Stimulated activated naive CD8-positive, alpha-beta T cell treated with anti-CD3 and anti-CD28 coated beads, Interleukin-15, Interleukin-2, amounts not matched to agents 100 ng/mL and 50 ng/mL, for 24 hours (primary cell): ENCODE data around the gene ROMO1.
"Not testable (repeated sequence)": the region's sequence is repeated elsewhere in the genome, so short reads cannot be mapped to it uniquely, and the experiment has no call there.

Experiments used
- H3K27ac Mint-ChIP-seq: one replicate; pipeline ENCODE4 v1.8.0; 2021; ENCODE audit warnings: mild to moderate bottlenecking, mixed read lengths
- H3K27me3 Mint-ChIP-seq: one replicate; pipeline ENCODE4 v1.8.0; 2021; ENCODE audit warnings: mixed read lengths
- H3K36me3 Mint-ChIP-seq: one replicate; pipeline ENCODE4 v1.8.0; 2021; ENCODE audit warnings: low read depth, mixed read lengths
- H3K4me1 Mint-ChIP-seq: one replicate; pipeline ENCODE4 v1.8.0; 2021; ENCODE audit warnings: low read depth, mixed read lengths
- H3K4me3 Mint-ChIP-seq: one replicate; pipeline ENCODE4 v1.8.0; 2021; ENCODE audit warnings: mild to moderate bottlenecking, mixed read lengths
- H3K9me3 Mint-ChIP-seq: one replicate; pipeline ENCODE4 v1.8.0; 2021; ENCODE audit warnings: mixed read lengths

ROMO1 gene

GRCh38 chr20:35739294-35740163 is 40.3 kb downstream of the ROMO1 start:
- Mint-ChIP-seq H3K4me1 (peaks cover 80% of the 10 kb centered on the region), H3K27me3 (no peaks in the 10 kb centered on the region), H3K9me3 (no peaks in the 10 kb centered on the region), H3K36me3 (peaks cover 64% of the 10 kb centered on the region), H3K27ac (peak overlapping the region; percentile 99), H3K4me3 (peak overlapping the region; percentile 98)

DNA sequence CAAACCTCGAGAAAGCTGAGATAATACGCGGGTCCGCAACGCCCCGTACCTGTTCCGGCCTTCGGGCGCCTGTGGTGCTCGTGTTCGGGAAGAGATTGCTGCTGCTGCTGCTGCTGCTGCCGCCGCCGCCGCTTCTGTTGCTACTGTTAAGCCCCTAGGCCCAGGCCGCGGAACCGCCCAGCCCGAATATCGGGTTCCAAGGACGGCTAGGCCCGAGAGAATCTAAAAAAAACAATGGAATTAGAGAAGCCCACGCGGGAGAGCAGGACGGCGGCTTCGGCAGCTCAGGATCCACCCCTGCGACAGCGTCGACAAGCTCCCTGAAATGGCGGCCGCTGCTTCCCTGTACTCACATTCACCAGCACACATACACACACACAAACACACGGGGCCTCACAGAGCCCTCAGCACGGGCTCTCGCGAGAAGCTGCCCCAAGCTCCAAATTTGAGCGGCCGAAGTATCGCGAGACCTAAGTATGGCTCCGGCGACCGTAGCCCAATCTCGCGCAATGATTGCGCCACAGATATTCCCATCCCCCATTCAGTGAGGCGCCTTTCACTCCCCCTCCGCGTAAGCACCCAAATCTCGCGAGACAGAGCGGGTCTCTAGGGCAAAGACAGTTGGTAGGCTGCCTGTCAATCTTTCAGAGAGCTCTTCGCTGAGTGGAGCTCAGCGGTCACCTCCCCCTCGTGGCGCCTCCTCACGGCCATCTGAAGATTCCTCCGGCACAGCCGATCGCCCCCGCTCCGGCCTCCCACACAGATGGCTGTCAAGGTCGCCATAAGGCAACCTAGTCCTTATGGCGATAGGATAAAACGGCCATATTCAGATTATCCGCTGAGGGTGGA is 42.9 kb downstream of the ROMO1 start, which contains the start of gene RBM39:
Gene RBM39 (minus strand): TSS at position 369 of the 849 bp plus-strand sequence. CDS start 1,386 bp downstream, outside the sequence.
- no peaks in the 10 kb centered on the region for H3K27me3 Mint-ChIP-seq
- H3K4me3 Mint-ChIP-seq, result peak within 1 kb of the TSS; percentile 98
- peak within 1 kb of the TSS; percentile 99 for H3K27ac Mint-ChIP-seq
- H3K36me3 Mint-ChIP-seq, result peaks cover 44% of the 10 kb centered on the region
- H3K9me3 Mint-ChIP-seq, result no peaks in the 10 kb centered on the region
- peaks cover 57% of the 10 kb centered on the region for H3K4me1 Mint-ChIP-seq

- Mint-ChIP-seq H3K27me3 (no peaks in the 10 kb centered on the region), H3K4me1 (peaks cover 49% of the 10 kb centered on the region), H3K27ac (peak overlapping the region; percentile 99), H3K4me3 (peak overlapping the region; percentile 98), H3K36me3 (peaks cover 38% of the 10 kb centered on the region), H3K9me3 (no peaks in the 10 kb centered on the region)
Measured at GRCh38 chr20:35742741-35743523, 43.7 kb downstream of the ROMO1 start.

GRCh38 chr20:35743693-35744491 is 44.7 kb downstream of the ROMO1 start:
- Mint-ChIP-seq H3K4me3 (peak overlapping the region; percentile 98), H3K4me1 (peaks cover 39% of the 10 kb centered on the region), H3K27ac (peak overlapping the region; percentile 99), H3K36me3 (peaks cover 28% of the 10 kb centered on the region), H3K27me3 (no peaks in the 10 kb centered on the region), H3K9me3 (no peaks in the 10 kb centered on the region)

- Mint-ChIP-seq H3K4me3 (peak overlapping the region; percentile 98), H3K27ac (peak overlapping the region; percentile 99), H3K36me3 (peaks cover 22% of the 10 kb centered on the region), H3K4me1 (peaks cover 35% of the 10 kb centered on the region)
- H3K9me3 Mint-ChIP-seq, H3K27me3 Mint-ChIP-seq: not testable (repeated sequence)
Measured at GRCh38 chr20:35744492-35744841, 45.3 kb downstream of the ROMO1 start.
